ENCODE data around the gene ATP6V1G3.
"Not testable (repeated sequence)": the region's sequence is repeated elsewhere in the genome, so short reads cannot be mapped to it uniquely, and the experiment has no call there.

ATP6V1G3 gene

DNA sequence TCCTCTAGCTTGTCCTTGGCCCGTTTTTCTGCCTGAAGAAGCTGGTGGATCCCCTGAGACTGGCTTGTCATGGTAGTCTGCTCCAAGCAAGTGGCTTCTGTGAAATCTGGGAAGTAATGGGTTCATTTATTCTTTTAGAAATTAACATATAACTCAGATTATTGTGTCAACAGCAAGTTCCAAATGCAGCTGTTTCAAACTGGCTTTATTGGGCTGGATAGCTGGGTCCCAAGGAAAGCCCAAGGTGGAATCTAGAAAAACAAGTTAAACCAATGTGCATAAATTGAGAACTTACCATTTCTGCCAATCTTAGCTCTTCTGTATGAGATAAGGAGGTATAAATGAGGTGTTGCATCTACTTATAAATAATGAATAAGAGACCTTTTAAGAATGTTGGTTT lies at the start of gene ATP6V1G3:
TSS of gene ATP6V1G3 (minus strand) at position 101 of the 400 bp plus-strand sequence. CDS start at position 71, 30 bp downstream.
- DNase-seq = no peak

GRCh38 chr1:198588845-198589244 lies 48.4 kb upstream of the ATP6V1G3 start:
- no peak for DNase-seq

- DNase-seq = no peak
These were observed 43.7 kb upstream of the ATP6V1G3 start for GRCh38 chr1:198584163-198584562.

GRCh38 chr1:198583209-198583802 lies 42.8 kb upstream of the ATP6V1G3 start:
- DNase-seq = not testable (repeated sequence)

GRCh38 chr1:198577444-198577843 lies 37.0 kb upstream of the ATP6V1G3 start:
- DNase-seq = no peak

- DNase-seq = no peak
These were observed 35.5 kb upstream of the ATP6V1G3 start for GRCh38 chr1:198575798-198576641.

- DNase-seq = no peak
These were observed 34.8 kb upstream of the ATP6V1G3 start for GRCh38 chr1:198575292-198575691.

DNA sequence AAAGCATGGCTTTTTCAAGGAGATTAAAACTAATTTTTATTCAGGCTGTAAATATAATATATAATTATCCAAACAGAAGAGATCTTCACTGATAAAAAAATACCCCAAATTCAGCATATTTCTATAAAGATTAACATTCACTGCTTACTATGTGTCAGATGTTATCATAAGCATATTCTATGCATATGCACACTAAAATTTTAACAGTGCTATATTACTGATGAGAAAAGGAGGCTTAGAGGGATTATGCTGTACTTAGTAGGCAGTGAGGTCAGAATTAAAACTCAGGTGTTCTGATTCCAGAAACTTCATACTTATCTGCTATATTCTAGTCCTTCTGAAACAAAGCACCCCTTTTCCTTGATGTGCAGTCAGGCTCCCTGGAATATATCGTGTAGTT lies 33.8 kb upstream of the ATP6V1G3 start:
- DNase-seq = no peak

DNA sequence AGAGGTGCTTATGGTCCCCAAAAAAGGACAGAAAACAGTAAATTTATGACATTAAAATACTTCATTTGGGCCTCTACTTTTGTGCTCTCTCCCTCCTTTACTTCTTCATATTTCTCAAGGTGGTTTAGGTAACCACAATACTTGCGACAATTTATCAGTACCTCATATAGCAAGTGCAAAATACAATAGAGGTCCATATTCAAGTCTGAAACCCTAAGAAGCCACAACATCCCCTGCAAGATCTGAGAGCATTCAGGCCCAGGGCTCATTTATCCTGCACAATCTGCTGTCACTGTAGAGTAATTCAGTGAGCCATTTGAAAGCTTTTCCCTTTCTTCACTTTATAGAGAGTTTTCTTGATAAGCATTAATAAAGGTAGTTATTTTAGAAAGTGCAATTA lies 24.2 kb upstream of the ATP6V1G3 start:
- peak in 1 of 2 donors; percentile 53 for DNase-seq

GRCh38 chr1:198564157-198564556 lies 23.7 kb upstream of the ATP6V1G3 start:
- no peak for DNase-seq

DNA sequence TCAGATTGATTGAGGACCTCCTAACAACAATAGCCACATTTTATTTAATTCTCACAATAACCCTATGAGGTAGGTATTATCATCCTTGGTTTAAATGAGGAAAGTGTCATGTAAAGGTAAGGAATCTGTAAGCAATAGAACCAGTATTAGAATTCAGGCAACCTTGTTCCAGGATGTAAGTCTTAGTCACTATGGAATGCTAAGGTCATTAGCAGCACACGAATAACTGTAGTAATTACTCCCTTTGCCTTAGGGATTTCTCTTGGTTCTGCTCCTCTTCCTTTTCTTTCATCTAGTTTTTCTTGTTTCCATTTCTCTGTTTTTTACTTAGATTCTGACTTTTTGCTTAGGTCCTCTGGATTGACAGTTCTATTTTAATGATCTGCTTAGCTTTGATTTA lies 23.1 kb upstream of the ATP6V1G3 start:
- DNase-seq = no peak

DNA sequence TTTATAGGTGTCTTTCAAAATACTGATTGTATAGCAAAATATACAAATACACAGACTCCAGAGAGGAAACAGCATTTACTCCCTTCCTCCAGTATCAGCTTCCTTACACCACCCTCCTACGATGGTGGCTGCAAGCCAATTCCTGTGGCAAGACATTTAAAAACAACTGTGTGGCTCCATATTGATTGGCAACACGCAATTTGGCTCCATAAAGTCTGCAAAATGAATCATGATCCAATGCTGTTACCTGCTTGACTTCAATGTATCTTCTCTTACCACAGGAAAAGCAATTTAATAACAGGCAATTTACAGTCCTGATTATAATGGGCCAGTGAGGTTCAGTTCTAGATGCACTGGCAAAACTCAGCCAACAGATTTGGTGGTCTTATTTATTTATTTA lies 19.7 kb upstream of the ATP6V1G3 start:
- DNase-seq = no peak

DNA sequence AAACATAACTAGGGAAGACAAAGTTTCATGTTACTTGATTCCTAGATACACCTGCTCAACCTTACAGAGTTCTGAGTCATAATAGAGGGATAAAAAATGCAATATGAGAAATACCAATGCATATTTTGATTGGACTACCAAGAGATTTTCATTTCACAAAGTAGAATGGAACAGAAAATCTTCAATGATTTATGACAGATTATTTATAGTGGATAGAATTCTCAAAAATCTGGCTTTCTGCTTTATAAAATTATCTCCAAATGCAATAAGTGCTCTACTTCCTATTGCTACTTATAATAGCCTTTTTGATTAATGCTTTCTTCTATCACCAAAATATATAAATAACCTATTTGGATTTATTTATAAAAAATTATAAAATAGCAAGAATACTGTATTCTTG lies 18.9 kb upstream of the ATP6V1G3 start:
- DNase-seq = no peak

GRCh38 chr1:198558402-198558801 lies 17.9 kb upstream of the ATP6V1G3 start:
- DNase-seq = peak in 1 of 2 donors; percentile 40

DNA sequence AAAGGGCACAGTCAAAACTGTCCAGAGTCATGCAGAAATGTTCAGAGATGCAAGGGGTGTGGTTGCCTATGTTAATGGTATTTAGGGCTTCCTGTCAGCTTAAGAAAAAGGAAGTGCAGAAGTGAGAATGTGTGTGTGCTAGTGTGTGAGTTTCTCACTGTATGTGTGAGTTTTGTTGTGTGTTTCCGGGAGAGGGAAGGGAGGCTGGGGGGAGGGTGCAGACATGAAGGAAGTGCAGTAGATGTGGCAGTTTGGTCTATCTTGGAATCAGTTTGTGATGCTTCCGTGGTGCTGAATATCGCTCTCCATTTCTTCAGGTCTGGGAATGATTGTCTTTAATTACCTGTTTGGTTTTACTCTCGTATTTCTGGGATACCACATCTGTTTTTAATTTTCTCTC lies 16.5 kb upstream of the ATP6V1G3 start:
- DNase-seq = peak; percentile 84 to 89

GRCh38 chr1:198552668-198553416 lies 12.4 kb upstream of the ATP6V1G3 start:
- DNase-seq = no peak

DNA sequence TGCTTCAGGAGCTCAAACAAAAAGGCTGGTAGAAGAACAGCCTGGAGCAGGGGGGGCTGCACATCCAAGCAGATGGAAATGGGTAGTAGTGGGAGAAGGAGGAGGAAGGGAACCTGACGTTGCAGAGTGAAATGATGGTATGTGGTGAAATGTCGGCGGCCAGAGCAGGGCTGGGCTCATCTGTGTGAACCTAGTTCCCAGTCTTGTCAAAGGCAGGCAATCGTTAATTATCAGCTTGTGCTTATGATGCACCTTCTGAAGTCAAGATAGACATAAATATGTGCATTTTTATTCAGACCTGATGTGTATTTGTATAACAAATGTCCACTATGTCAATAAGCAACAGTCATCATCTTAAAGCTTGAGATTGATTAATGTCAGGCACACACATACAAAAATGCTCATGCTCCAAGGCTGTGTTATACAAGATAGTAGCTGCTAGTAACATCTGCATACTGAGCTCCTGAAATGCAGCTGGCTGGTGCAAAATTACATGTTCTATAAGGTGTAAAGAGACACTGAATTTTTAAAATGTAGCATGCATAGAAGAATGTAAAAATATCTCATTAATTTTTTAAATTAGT lies 10.6 kb upstream of the ATP6V1G3 start:
- no peak for DNase-seq

DNA sequence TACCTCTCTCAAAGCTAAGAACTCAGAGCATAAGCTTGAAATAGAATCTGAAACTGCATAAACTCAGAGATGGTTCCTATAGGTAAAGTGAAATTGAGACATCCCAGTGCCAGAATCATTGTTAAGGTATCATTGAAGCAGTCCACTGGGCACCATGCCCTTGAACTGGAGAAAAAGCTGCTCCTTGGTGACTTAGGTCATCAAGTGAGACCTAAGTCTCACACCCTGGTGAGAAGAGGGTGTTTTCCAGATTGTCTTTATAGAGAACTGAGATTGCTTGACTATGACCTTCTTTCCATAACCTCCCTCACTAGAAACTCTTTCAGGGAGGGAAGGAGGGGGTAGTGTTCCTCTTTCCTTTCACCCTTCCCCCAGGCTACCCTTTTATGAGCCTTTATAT lies 9.4 kb upstream of the ATP6V1G3 start:
- peak in 1 of 2 donors; percentile 18 for DNase-seq

- DNase-seq = no peak
These were observed 8.4 kb upstream of the ATP6V1G3 start for GRCh38 chr1:198548890-198549289.

- DNase-seq = no peak
These were observed 4.7 kb upstream of the ATP6V1G3 start for GRCh38 chr1:198545156-198545555.

- DNase-seq = no peak
These were observed 3.8 kb upstream of the ATP6V1G3 start for GRCh38 chr1:198544265-198544664.

GRCh38 chr1:198543670-198544260 lies 3.3 kb upstream of the ATP6V1G3 start:
- DNase-seq = no peak

DNA sequence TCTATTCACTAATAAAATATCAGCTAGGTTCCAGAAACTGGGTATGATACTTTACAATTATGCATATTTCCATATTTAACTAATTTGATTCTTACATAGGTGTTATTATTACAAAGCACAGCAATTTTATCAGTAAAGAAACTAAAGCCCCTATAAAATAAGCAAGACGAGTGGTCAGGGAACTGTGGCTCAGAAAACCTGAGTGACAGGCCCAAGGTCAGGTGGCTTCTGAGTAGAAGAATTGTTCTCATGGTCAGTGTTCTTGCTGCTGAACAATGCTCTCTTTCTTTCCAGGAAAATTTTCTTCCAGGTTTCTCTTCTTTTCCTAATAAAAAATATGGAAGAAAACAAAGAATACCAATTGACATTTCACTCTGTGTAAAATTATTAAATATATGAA lies 2.2 kb upstream of the ATP6V1G3 start:
- DNase-seq = no peak

All from CD4-positive, alpha-beta T cell treated with Interferon alpha-2 for 1 hour (primary cell).